HL-60 (cell line): ENCODE measurements around the gene NPHS1.

ENCODE experiments used
- CTCF ChIP-seq: IDR thresholded peaks from one replicate; pipeline ENCODE4 v1.5.1; 2011; ENCODE audit warnings: low read length, control low read depth, inconsistent platforms; ENCODE audit not compliant: insufficient read depth
- GABPA ChIP-seq: IDR thresholded peaks from 2 replicates; pipeline ENCODE4 v1.6.1; 2012; ENCODE audit warnings: low read depth
- POLR2AphosphoS5 ChIP-seq: IDR thresholded peaks from 2 replicates; pipeline ENCODE4 v1.6.1; 2012; ENCODE audit warnings: low read depth
- REST ChIP-seq: IDR thresholded peaks from 2 replicates; pipeline ENCODE4 v1.6.1; 2012; ENCODE audit warnings: low read depth; ENCODE audit not compliant: insufficient replicate concordance

- TF ChIP-seq CTCF (no peak), GABPA (no peak), REST (no peak), POLR2AphosphoS5 (no peak)
Measured at GRCh38 chr19:35882114-35882832, 30.0 kb upstream of the NPHS1 start.
